ENCODE measurements around the gene OR51S1. TPM values are rescaled to one million over a fixed set of nuclear protein-coding genes. Genes with fewer than 3 reads are reported as not detected.

Gene OR51S1
- total RNA-seq, 1 donor from 2014 or later = not detected

DNA sequence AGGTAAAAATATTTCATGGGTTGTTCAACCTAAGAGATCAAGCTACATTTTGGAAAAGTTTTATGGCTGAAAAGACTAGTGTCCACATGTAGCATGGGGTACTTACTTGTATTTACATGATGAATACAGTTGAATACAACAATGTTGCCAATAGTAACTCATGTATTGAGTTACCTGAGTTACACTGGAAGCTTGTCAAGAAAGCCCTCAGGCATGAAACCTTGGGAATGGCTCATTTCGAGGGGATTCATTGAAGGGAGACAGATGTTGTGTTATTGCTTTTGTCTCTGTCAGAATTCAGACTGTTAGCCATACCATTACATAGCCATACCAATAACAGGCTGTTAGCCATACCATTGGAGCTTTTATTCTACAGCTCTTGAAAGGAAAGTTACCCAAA is 18.7 kb downstream of the OR51S1 start:
- Mint-ChIP-seq H3K27me3 (ENCODE audit: low read depth, unreplicated experiment) (no peaks in the 10 kb centered on the region), H3K4me3 (ENCODE audit: unreplicated experiment) (no peak overlapping the region), H3K4me1 (ENCODE audit: low read depth, unreplicated experiment) (no peaks in the 10 kb centered on the region), H3K27ac (ENCODE audit: unreplicated experiment) (no peak overlapping the region), H3K36me3 (ENCODE audit: low read depth, unreplicated experiment) (no peaks in the 10 kb centered on the region), H3K9me3 (ENCODE audit: unreplicated experiment) (no peaks in the 10 kb centered on the region)
- no peak for FAIRE-seq
- no peak for DNase-seq (ENCODE audit: low read depth)
- Histone ChIP-seq H3K4me1 (ENCODE audit: insufficient read depth, low read length) (no peaks in the 10 kb centered on the region), H3K4me3 (ENCODE audit: insufficient read depth, low read depth, low read length) (no peak overlapping the region), H3K9ac (ENCODE audit: low read length) (no peak overlapping the region), H3K27ac (ENCODE audit: low read depth, low read length) (no peak overlapping the region), H3K9me3 (ENCODE audit: insufficient read depth, low read depth, low read length) (no peaks in the 10 kb centered on the region), H3K36me3 (ENCODE audit: insufficient read depth, low read length) (no peaks in the 10 kb centered on the region), H3K79me2 (ENCODE audit: insufficient read depth, low read length) (no peaks in the 10 kb centered on the region), H3K27me3 (ENCODE audit: insufficient read depth, low read length) (no peaks in the 10 kb centered on the region), H3K4me2 (ENCODE audit: low read length) (no peak overlapping the region), H4K20me1 (ENCODE audit: insufficient read depth, low read length) (no peaks in the 10 kb centered on the region), H2AFZ (ENCODE audit: low read depth, low read length) (no peak overlapping the region)
- TF ChIP-seq, protein P1, sequence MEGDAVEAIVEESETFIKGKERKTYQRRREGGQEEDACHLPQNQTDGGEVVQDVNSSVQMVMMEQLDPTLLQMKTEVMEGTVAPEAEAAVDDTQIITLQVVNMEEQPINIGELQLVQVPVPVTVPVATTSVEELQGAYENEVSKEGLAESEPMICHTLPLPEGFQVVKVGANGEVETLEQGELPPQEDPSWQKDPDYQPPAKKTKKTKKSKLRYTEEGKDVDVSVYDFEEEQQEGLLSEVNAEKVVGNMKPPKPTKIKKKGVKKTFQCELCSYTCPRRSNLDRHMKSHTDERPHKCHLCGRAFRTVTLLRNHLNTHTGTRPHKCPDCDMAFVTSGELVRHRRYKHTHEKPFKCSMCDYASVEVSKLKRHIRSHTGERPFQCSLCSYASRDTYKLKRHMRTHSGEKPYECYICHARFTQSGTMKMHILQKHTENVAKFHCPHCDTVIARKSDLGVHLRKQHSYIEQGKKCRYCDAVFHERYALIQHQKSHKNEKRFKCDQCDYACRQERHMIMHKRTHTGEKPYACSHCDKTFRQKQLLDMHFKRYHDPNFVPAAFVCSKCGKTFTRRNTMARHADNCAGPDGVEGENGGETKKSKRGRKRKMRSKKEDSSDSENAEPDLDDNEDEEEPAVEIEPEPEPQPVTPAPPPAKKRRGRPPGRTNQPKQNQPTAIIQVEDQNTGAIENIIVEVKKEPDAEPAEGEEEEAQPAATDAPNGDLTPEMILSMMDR (IDR thresholded peaks at IDR 0.05; ENCODE audit: insufficient read depth, low read depth, low read length) = no peak
- no peak for TF ChIP-seq EZH2 (IDR thresholded peaks at IDR 0.05; ENCODE audit: insufficient read depth, low read length)

DNA sequence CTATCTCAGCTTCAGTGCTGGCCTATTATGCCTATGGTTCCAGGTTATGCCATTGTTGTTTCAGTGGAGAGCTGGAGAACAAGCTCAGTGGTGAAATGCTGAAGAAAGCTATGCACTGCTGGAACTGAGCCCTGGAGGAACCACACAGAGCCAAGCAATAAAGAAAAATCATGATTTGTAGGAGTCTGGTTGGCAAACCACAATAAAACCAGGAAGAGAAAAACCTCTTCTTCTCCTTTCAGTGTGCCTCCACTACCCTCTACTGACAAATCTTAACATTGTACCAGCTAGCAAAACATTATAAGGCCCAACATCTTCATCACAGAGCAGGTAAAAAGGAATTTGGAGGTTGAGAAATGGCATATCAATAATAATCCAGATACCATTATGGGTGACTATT is 22.6 kb downstream of the OR51S1 start:
- Histone ChIP-seq H3K27ac (ENCODE audit: low read depth, low read length) (no peak overlapping the region), H3K4me3 (ENCODE audit: insufficient read depth, low read depth, low read length) (no peak overlapping the region), H3K4me1 (ENCODE audit: insufficient read depth, low read length) (no peaks in the 10 kb centered on the region), H4K20me1 (ENCODE audit: insufficient read depth, low read length) (no peaks in the 10 kb centered on the region), H3K36me3 (ENCODE audit: insufficient read depth, low read length) (no peaks in the 10 kb centered on the region), H3K9me3 (ENCODE audit: insufficient read depth, low read depth, low read length) (no peaks in the 10 kb centered on the region), H2AFZ (ENCODE audit: low read depth, low read length) (no peak overlapping the region), H3K4me2 (ENCODE audit: low read length) (no peak overlapping the region), H3K9ac (ENCODE audit: low read length) (no peak overlapping the region), H3K27me3 (ENCODE audit: insufficient read depth, low read length) (no peaks in the 10 kb centered on the region), H3K79me2 (ENCODE audit: insufficient read depth, low read length) (no peaks in the 10 kb centered on the region)
- H3K27ac Mint-ChIP-seq (ENCODE audit: unreplicated experiment) = no peak overlapping the region
- H3K9me3 Mint-ChIP-seq (ENCODE audit: unreplicated experiment) = no peaks in the 10 kb centered on the region
- TF ChIP-seq, protein P1 (IDR thresholded peaks at IDR 0.05; ENCODE audit: insufficient read depth, low read depth, low read length) = no peak
- no peak for TF ChIP-seq EZH2 (IDR thresholded peaks at IDR 0.05; ENCODE audit: insufficient read depth, low read length)
- DNase-seq (ENCODE audit: low read depth) (no peak), FAIRE-seq (no peak)
- no peaks in the 10 kb centered on the region for H3K4me1 Mint-ChIP-seq (ENCODE audit: low read depth, unreplicated experiment)
- H3K36me3 Mint-ChIP-seq (ENCODE audit: low read depth, unreplicated experiment) = no peaks in the 10 kb centered on the region
- no peak overlapping the region for H3K4me3 Mint-ChIP-seq (ENCODE audit: unreplicated experiment)
- H3K27me3 Mint-ChIP-seq (ENCODE audit: low read depth, unreplicated experiment) = no peaks in the 10 kb centered on the region

- H3K9me3 Mint-ChIP-seq (ENCODE audit: unreplicated experiment) = no peaks in the 10 kb centered on the region
- H3K9me3 ChIP-seq (ENCODE audit: insufficient read depth, low read depth, low read length) = no peaks in the 10 kb centered on the region
- no peak overlapping the region for H3K4me3 ChIP-seq (ENCODE audit: insufficient read depth, low read depth, low read length)
- no peak overlapping the region for H3K4me2 ChIP-seq (ENCODE audit: low read length)
- H3K27me3 Mint-ChIP-seq (ENCODE audit: low read depth, unreplicated experiment) = no peaks in the 10 kb centered on the region
- no peak overlapping the region for H3K27ac ChIP-seq (ENCODE audit: low read depth, low read length)
- no peaks in the 10 kb centered on the region for H3K27me3 ChIP-seq (ENCODE audit: insufficient read depth, low read length)
- H2AFZ ChIP-seq (ENCODE audit: low read depth, low read length) = no peak overlapping the region
- no peak overlapping the region for H3K27ac Mint-ChIP-seq (ENCODE audit: unreplicated experiment)
- H3K79me2 ChIP-seq (ENCODE audit: insufficient read depth, low read length) = no peaks in the 10 kb centered on the region
- H4K20me1 ChIP-seq (ENCODE audit: insufficient read depth, low read length) = no peaks in the 10 kb centered on the region
- H3K9ac ChIP-seq (ENCODE audit: low read length) = no peak overlapping the region
- H3K36me3 ChIP-seq (ENCODE audit: insufficient read depth, low read length) = no peaks in the 10 kb centered on the region
- peaks cover 4% of the 10 kb centered on the region for H3K4me1 Mint-ChIP-seq (ENCODE audit: low read depth, unreplicated experiment)
- H3K4me1 ChIP-seq (ENCODE audit: insufficient read depth, low read length) = no peaks in the 10 kb centered on the region
- TF ChIP-seq EZH2 (IDR thresholded peaks at IDR 0.05; ENCODE audit: insufficient read depth, low read length) = no peak
- TF ChIP-seq, protein P1 (IDR thresholded peaks at IDR 0.05; ENCODE audit: insufficient read depth, low read depth, low read length) = no peak
- FAIRE-seq (no peak), DNase-seq (ENCODE audit: low read depth) (no peak)
- no peaks in the 10 kb centered on the region for H3K36me3 Mint-ChIP-seq (ENCODE audit: low read depth, unreplicated experiment)
- H3K4me3 Mint-ChIP-seq (ENCODE audit: unreplicated experiment) = no peak overlapping the region
These were observed 23.9 kb downstream of the OR51S1 start for GRCh38 chr11:4825132-4825531.

Data from astrocyte (in vitro differentiated cells and primary cell).